BJ (cell line): ENCODE data around the gene MYL10. TPM values are rescaled to one million over a fixed set of nuclear protein-coding genes. Genes with fewer than 3 reads are reported as not detected.

ENCODE experiments used
- CTCF ChIA-PET: fragments of 350-600 bp; formaldehyde crosslinking; extraction: SDS; loops from one replicate; lab custom pipeline; 2021; ENCODE audit warnings: antibody characterized with exemption, inconsistent platforms; lab: Yijun Ruan, JAX
- POLR2A ChIA-PET: fragments of 300-600 bp; sonication (Branson Sonifier 250); formaldehyde crosslinking; extraction: SDS; loops from one replicate; lab custom pipeline; 2021; ENCODE audit warnings: antibody characterized with exemption; lab: Charles Lee
- DNase-seq: peaks from one replicate; pipeline ENCODE4 v3.0.0-alpha.2; 2011; ENCODE audit warnings: low read depth
- H3K27me3 ChIP-seq: 2 replicates; pipeline ENCODE4 v1.6.0; 2011; ENCODE audit warnings: low read length; ENCODE audit not compliant: control insufficient read depth, insufficient read depth
- H3K36me3 ChIP-seq: 2 replicates; pipeline ENCODE4 v1.5.1; 2011; ENCODE audit warnings: low read length; ENCODE audit not compliant: control insufficient read depth, insufficient read depth
- H3K4me3 ChIP-seq: 2 replicates; pipeline ENCODE4 v1.5.1; 2011; ENCODE audit warnings: low read depth, mild to moderate bottlenecking, control low read depth, low read length
- CTCF ChIP-seq: IDR thresholded peaks from 2 replicates; pipeline ENCODE4 v1.5.1; 2011; ENCODE audit warnings: low read depth, mild to moderate bottlenecking, control low read depth, inconsistent platforms, low read length, moderate library complexity; ENCODE audit not compliant: insufficient read depth
- polyA plus RNA-seq: library from polyadenylated mRNA; depleted of rRNA; stranded (reverse); fragments of >200 nt; gene quantifications from 2 replicates; pipeline ENCODE4 v1.2.3, GENCODE V29; 2011; rRNA removed

MYL10 gene
- polyA plus RNA-seq, 1 experiment, result 0.07 TPM

- POLR2A ChIA-PET, result no interaction called here
- TF ChIP-seq CTCF, result no peak
These were observed 61.9 kb downstream of the MYL10 start for GRCh38 chr7:101567230-101567629.

GRCh38 chr7:101565601-101566209 lies 63.4 kb downstream of the MYL10 start:
- Histone ChIP-seq H3K27me3 (peaks cover 7% of the 10 kb centered on the region), H3K36me3 (no peaks in the 10 kb centered on the region), H3K4me3 (no peak overlapping the region)
- CTCF ChIA-PET, result interaction anchor here (0.8 kb wide), 1 partner anchor 13 kb away, joined by 3 read pairs; no protein-coding TSS in a partner anchor
- no peak for DNase-seq
- POLR2A ChIA-PET, result no interaction called here
- TF ChIP-seq CTCF, result no peak

More at GRCh38 chr7:101567230-101567629, 61.9 kb downstream of the MYL10 start:
- DNase-seq, result no peak
- CTCF ChIA-PET, result interaction anchor here (0.7 to 1.4 kb wide), 3 partner anchors 8 to 92 kb away, joined by 3 to 4 read pairs (median 4); no protein-coding TSS in a partner anchor
- H3K36me3 ChIP-seq, result no peaks in the 10 kb centered on the region
- H3K4me3 ChIP-seq, result no peak overlapping the region
- peaks cover 3% of the 10 kb centered on the region; the same call in 1 of the 2 replicates for H3K27me3 ChIP-seq

GRCh38 chr7:101564778-101565211 lies 64.3 kb downstream of the MYL10 start:
- no peak for TF ChIP-seq CTCF
- no peak overlapping the region for H3K4me3 ChIP-seq
- POLR2A ChIA-PET, result no interaction called here

GRCh38 chr7:101563943-101564777 lies 64.9 kb downstream of the MYL10 start:
- no peak for TF ChIP-seq CTCF
- H3K27me3 ChIP-seq, result peaks cover 7% of the 10 kb centered on the region
- DNase-seq, result no peak

More at GRCh38 chr7:101564778-101565211, 64.3 kb downstream of the MYL10 start:
- Histone ChIP-seq H3K27me3 (peaks cover 7% of the 10 kb centered on the region), H3K36me3 (no peaks in the 10 kb centered on the region)
- CTCF ChIA-PET, result interaction anchor here (0.8 kb wide), 1 partner anchor 14 kb away, joined by 3 read pairs; no protein-coding TSS in a partner anchor
- no peak for DNase-seq

More at GRCh38 chr7:101563943-101564777, 64.9 kb downstream of the MYL10 start:
- CTCF ChIA-PET, result interaction anchor here (0.7 to 1.0 kb wide), 4 partner anchors 19 to 840 kb away, joined by 3 to 4 read pairs (median 3); no protein-coding TSS in a partner anchor
- H3K4me3 ChIP-seq, result no peak overlapping the region
- no peaks in the 10 kb centered on the region for H3K36me3 ChIP-seq
- POLR2A ChIA-PET, result no interaction called here

Other genes with a start within 250 kb of the MYL10 start
- 23.9 and 36.5 TPM in 2 replicates for gene CUX1, start 188.3 kb upstream of the MYL10 start, polyA plus RNA-seq